Measurements from ENCODE around the gene GNPNAT1.

GNPNAT1 gene

DNA sequence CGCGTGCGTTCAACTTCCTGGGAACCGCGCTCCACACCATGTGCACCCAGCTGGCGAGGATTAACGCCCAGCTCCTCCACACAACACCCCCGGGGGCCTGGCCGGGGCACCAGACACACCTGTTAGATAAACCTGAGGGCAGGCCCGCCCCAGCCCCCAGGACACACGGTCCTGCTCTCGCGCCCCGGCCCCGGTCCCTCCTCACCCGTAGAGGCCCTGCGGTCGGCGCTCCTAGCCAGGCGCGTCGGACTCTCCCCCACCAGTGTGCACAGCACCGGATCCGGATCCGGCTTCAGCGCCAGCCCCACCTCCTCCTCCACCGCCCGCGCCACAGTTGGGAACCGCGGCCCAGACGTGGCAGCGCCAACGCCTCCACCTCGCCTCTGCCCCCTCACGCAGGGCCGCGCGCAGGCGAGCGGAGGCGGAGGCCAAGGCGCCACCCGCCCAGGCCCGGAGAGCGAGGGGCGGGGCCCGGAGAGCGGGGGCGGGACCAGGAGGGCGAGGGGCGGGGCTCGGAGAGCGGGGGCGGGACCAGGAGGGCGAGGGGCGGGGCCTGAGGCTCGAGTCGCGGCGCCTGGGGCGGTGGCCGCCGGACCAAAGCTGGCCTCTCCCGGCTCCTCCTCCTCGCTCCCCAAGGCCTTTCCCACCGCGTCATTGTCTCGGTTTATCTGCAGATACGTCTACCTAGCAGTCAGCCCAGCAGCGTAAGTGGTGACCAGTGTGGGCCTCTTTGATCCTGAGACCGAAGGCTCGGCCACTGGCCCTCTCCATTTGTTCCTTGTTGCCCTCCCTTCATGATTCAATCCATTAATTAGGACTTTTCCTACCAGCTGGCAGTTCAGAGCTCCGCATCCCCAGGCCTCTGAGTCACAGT is at the start of gene GNPNAT1:
GNPNAT1 (minus strand) TSS at position 385 of the 874 bp plus-strand sequence. CDS start 6,957 bp downstream, outside the sequence.
- DNase-seq (ENCODE audit: low spot score), result peak; percentile 91

DNA sequence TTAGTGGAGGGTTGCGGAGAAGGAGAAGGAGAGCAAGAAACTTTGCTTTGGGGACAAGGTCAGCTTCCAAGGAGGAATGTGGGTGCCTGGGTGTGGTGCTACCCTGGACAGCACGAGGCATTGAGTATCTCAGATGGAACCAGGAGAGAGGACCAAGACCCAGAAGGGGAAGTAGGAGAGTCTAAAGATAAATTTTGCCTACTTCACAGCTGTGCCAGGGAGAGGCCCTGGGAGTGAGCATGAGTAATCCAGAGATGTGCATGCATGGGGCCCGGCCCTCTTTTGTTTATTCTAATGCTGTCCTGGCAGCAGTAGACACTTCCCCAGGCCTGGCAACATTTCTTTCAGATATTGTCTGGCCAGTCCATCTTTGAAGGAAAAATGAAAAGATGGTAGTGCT is 49.5 kb upstream of the GNPNAT1 start:
- peak; percentile 47 for DNase-seq (ENCODE audit: low spot score)

DNA sequence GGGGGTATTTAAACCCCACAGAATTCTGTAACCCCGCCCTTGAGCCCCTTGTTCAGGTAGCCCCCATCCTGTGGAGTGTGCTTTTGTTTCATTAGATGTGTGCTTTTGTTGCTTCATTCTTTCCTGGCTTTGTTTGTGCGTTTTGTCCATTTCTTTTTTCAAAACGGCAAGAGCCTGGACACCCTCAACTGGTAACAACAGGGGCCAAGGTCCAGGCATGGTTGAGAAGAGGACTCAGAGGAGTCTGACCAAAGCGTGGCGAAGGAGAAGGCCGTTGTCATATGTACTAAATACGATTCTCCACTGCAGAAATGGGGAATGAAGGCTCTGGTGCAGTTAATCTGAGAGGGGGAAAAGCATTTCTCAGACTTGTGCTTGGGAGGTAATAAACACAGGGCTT is 46.0 kb upstream of the GNPNAT1 start:
- DNase-seq (ENCODE audit: low spot score), result no peak

DNA sequence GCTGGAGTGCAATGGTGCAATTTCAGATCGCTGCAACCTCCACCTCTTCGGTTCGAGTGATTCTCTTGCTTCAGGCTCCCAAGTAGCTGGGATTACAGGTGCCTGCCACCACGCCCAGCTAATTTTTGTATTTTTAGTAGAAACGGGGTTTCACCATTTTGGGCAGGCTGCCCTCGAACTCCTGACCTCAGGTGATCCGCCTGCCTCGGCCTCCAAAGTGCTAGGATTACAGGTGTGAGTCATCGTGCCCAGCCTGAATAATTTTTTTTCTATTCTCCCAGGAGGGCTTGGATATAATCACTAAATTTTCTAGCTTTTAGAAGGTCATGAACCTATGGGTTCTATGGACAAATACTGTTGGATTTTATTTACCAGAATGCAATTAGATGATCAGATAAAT is 44.7 kb upstream of the GNPNAT1 start:
- DNase-seq (ENCODE audit: low spot score), result no peak

DNA sequence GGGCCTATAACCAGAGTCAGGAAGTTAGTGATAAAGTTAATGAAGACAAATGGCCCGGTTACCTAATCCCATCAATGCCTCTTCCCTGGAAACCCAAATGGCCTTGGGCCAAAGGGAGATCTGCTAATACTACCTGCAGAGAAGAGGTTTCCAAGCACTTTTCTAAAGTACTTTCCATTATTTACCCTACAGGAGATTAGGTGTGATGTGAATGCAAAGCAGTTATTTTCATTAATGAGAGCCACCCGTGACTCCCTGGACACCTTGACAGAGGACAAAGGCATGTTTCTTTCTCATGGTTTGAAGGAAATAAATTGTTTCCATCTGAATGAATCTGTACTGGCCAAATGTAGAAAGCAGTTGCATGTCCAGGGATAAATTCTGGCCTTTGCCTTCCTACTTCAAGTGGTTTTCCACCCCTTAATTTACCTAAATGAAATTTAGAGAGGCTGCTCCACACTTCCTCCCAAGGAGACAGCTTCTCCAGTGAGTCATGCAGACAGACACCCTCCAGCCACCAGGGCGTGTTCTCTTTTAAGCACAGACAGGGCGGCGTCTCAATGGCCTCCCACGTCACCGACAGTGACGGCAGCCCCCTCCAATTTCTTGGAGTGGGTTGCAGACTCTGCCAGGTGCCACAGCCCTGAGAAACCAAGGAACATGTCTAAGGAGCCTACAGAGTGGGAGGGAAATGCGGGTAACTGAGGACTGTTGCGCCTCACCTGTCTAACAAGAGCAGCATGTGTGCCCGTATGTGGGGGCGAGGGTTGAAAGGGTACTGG is 43.9 kb upstream of the GNPNAT1 start:
- no peak for DNase-seq (ENCODE audit: low spot score)

DNA sequence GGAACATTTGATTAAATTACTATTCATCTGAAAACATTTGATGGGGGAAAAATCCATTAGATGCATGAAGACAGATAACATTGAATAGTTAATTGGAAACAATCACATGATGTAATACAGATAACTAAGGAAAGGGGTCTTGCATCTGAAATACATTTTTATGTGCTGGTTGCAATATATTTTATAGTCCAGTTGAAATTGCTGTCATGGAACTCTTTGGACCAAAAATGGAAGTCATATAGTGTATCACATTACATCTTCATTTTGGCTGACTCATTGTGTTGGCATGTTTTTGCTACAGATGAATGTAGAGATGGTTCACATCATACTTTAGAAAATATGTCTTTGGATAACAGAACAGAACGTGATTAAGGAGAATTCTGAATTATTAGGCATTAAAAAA is 43.0 kb upstream of the GNPNAT1 start:
- no peak for DNase-seq (ENCODE audit: low spot score)

DNA sequence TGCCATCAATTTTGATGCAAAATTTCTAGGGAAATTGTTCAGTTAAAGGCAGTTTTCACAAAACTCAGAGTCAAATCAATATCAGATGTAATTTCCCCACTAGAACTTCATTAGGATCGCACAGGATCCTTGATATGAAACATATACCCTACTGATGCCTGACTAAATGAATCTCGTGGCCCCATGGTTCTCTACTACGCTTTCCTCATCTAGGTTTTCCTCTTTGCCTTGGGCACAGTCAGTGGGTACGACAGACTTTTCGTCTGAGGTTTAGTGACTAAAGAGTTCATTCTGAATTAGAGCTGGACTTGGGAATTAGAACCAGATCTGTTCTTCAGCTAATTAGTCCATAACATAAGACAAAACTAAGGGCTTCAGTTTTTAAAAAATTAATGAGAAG is 42.5 kb upstream of the GNPNAT1 start:
- no peak for DNase-seq (ENCODE audit: low spot score)

DNA sequence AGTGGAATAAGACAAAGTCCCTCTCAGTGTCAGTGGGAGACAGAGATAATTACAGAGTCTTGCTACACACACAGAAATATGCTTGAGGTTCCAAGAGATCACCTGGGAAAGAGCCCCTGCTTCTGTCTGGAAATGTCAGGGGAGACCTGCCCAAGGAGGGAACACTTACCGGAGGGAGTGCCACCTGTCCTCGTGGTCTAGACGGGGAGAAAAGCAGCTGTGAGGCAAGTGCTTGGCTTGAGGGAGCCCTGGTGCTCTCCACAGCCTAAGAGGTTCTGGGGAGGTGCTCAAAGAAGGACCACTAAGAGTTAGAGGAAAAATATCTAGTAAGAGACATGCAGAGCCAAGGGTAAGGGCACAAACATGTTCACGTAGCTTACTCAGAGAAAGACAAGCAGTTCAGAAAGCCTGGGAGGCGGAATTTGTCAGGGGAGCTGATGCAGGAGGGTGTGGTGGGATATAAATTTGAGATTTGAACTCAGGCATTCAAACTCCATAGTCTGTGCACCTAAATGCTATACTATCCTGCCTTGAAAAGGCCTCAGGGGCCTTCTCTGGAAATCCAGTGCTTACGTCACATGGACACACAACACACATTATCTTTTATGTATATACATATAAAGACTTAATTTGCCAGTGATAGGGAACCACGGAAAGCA is 38.2 kb upstream of the GNPNAT1 start:
- no peak for DNase-seq (ENCODE audit: low spot score)

DNA sequence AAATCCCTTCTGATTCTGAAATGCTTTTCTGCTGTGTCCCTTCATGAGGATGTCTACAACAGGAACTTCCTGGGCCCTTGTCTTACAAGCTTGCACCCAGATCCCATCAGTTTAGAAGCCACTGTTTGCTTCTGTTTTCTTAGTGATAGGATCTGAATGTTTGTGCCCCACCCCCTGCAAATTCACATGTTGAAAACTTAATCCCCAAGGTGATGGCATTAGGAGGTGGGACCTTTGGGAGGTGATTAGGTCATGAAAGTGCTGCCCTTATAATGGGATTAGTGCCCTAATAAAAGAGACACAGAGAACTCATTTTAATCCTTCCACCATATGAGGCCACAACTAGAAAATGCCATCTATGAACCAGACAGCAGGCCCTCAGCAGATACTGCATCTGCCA is 36.0 kb upstream of the GNPNAT1 start:
- DNase-seq (ENCODE audit: low spot score), result no peak

DNA sequence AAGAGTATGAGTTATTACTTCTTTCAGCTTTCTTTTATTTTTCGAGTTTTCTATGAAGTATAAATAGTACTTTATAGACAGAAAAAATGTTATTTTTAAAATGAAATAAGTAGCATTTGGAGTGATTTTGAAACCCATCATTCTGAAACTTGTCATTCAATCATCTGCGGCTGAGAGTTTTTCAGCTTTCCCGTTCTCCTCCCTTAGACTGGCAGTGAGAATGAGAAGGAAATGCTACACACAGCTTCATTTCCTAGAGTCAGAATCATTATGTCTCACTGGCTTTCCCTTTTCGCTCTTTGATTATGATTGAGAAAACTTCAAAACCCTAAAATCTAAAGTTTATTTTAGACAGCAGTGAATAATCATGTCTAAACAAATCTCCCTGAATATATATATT is 33.7 kb upstream of the GNPNAT1 start:
- DNase-seq (ENCODE audit: low spot score), result no peak

DNA sequence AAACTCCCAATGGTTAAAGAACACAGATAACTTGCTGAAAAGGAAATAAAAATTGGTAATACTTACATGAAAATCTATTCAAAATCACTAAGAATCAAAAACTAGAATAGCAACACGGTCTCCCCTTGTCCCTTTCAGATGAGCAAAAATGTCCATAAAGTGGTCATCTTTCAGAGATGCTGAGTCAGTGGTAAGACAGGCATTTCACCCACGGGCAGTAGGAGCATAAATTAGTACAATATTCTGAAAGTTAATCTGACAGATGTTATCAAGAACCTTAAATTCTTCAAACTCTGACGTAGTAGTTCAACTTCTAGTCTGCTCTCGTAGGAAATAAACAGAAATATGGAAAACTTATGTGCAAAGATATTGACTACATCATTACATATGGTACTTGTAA is 33.1 kb upstream of the GNPNAT1 start:
- DNase-seq (ENCODE audit: low spot score), result no peak

DNA sequence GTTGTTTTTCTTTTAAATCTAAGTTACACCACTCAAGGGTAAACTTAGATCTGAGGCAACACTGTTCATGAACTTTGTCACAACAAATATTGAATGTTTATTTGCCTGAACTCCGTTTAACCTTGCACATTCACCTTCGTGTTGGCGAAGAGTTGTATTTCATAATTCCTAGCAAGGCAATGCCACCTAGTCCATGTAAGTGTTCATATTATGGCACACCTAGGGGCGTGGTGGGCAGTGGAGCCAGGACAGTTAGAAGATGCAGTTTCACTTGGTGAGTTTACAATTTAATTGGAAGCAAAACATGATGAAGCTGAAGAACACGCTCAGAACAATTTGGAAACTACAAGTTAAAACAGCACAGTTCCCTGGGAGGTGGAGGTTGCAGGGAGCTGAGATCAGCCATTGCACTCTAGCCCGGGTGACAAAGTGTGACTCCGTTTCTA is 30.4 kb upstream of the GNPNAT1 start:
- no peak for DNase-seq (ENCODE audit: low spot score)

DNA sequence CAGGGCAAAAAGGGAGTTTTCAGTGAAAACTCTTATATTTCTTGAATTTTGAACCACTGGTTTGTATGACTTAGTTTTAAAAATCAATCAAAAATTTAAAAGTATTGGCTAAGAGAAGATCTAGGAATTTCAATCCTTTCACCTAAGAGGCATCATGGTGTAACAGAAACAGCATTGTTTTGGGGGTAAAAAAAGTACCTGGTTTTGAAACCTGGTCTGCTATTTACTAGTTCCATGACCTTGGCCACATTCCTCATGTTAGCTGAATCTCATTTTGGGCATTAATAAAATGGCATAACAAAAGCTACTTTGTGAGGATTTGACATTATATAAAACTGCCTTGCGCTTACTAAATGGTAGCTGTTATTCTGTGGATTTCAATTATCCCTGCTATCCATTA is 16.7 kb upstream of the GNPNAT1 start:
- no peak for DNase-seq (ENCODE audit: low spot score)

DNA sequence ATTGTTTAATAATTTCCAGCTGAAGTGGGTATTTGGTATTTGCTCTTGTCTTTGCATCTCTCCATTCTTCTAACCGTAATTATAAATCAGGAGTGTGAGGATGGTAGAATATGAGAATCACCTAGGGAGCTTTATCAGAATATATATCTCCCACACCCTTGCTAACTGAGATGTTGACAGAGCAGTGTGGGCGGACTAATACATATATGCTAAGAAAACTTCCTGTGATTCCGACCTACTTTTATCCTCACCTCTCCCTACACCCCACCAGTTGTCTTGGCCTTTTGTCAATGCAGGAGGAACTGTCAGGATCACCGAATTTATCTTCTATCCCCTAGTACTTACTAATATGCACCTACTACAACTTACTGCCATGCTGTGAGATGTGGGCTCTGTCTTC is 14.7 kb upstream of the GNPNAT1 start:
- no peak for DNase-seq (ENCODE audit: low spot score)

DNA sequence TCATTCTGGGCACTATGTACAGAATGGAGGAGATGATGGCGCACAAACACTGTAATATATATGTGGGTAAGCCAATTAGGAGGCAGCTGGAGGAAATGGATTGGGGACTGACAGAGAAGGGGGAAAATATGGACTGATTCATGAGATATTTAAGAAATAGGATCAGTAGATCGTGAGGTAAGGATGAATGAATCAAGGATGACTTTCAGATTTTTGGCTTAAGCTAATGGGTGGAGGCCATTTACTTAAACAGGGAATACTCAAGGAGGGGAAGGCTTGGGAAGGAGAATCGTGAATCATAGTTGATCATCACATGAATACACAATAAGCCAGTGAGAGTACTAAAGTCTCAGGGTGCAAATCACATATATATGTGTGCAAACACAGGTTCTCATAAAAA is 11.2 kb upstream of the GNPNAT1 start:
- DNase-seq (ENCODE audit: low spot score), result no peak

DNA sequence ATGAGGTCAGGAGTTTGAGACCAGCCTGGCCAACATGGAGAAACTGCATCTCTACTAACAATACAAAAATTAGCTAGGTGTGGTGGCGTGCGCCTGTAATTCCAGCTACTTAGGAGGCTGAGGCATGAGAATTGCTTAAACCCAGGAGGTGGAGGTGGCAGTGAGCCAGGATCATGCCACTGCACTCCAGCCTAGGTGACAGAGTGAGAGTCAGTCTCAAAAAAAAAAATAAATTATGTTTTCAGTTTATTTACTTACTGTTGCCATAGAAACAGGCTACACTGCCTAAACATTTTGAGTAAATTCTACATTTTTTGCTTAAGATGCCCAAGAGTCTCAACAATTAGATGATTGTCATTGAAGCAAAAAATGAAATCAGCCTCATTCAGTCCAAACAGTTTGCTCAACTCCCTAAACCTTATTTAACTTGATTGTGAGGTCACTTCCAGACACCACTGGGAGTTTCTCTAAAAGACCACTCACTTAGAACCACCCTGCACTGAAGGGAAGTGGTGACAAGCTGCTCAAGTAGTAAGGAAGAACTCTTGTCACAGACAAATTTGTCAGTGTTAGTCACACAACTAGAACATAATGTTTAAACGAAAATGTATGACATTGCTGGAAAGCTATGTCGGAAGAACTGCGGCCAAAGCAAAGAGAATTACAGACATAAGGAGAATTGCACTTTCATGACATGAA is 9.8 kb upstream of the GNPNAT1 start:
- DNase-seq (ENCODE audit: low spot score), result no peak

DNA sequence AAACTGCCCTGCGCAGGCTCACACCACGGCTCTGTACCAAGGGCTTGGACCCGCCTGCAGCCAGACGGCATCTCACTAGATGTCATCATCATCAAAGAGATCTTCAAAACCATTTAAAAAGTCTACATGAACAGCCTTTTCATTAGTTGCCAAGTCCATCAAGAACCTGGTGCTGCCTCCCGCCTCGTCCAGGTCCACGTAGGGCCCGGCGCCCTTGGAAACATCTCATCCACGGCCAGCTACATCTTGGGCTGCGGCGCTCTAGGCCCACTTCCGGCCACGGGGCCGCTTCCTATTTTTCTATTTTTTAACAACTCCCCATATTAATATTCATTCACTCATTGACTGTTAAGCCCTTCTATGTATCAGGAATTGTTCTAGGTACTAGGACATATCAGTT is 7.4 kb upstream of the GNPNAT1 start:
- DNase-seq (ENCODE audit: low spot score), result no peak

DNA sequence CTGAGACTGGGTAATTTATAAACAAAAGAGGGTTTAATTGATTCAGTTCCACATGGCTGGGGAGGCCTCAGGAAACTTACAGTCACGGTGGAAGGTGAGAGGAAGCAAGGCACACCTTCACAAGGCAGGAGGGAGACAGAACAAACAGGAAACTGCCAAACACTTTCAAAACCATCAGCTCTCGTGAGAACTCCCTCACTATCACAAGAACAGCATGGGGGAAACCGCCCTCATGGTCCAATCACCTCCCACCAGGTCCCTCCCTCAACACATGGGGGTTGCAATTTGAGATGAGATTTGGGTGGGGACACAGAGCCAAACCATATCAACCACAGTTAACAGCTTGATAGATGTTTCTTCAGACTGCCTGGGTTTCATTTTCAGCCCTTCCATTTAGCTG is 6.2 kb upstream of the GNPNAT1 start:
- no peak for DNase-seq (ENCODE audit: low spot score)

DNA sequence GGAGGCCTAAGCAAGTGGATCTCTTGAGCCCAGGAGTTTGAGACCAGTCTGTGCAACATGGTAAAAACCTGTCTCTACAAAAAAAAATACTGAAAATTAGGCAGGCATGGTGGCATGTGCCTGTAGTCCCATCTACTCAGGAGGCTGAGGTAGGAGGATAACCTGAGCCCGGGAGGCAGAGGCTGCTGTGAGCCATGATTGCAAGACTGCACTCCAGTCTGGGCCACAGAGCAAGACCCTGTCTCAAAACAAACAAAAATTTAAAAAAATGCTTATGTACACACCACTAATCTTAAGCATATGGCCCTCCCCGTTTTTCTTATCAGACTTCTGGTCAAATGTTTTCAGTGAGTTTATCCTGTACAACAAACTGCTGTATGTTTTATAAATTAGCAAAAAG is 1.7 kb upstream of the GNPNAT1 start:
- DNase-seq (ENCODE audit: low spot score), result no peak

DNA sequence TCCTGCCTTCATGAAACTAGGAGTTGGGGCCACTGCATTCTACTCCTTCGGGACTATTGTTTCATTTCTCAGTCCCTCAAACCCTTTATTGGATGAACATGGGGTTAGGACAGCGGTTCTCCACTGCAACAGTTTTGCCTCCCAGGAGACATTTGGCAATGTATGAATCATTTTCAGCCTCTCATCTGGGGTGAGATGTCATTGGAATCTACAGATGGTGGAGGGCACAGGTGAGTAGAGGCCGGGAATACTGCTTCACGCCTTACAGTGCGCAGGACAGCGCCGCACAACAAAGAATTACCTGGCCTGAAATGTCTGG is 649 bp upstream of the GNPNAT1 start:
- DNase-seq (ENCODE audit: low spot score), result no peak

DNA sequence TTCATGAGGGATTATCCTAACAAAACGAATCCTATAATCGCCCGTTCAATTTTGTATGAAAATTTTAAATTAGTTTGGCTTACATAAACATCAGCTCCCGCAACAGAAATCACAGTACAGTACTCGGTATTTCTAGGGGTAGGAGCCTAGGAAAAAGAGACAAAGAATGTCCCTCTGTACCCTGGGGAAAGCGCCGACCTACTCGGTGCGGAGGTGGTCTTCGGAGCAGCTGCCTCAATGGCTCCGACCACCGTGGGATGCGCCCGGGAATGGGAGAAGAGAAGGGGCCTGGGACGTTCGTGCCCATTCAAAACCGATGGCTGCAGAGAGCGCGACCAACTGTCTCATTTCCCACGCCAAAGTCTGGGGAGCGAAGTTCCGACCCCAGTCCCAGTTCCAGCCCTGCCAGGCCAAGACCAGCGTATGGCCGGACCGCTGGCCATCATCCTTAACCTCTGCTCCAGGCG is 618 bp downstream of the GNPNAT1 start:
- peak; percentile 50 for DNase-seq (ENCODE audit: low spot score)
